Astrocyte of the spinal cord (primary cell): ENCODE measurements around the gene LIX1.
"Not testable (repeated sequence)": the region's sequence is repeated elsewhere in the genome, so short reads cannot be mapped to it uniquely, and the experiment has no call there.

Experiments
- DNase-seq: peaks from one replicate; pipeline ENCODE4 v3.0.0; 2011; ENCODE audit warnings: low read depth, low spot score
- H3K4me3 ChIP-seq: 2 replicates; pipeline ENCODE4 v1.5.1; 2011; ENCODE audit warnings: low read depth, mild to moderate bottlenecking, low read length, moderate library complexity
- CTCF ChIP-seq: IDR thresholded peaks from 2 replicates; pipeline ENCODE4 v1.5.1; 2012; ENCODE audit warnings: low read depth, mild to moderate bottlenecking, low read length, inconsistent platforms
- in situ Hi-C: cut with HindIII; loops from 2 replicates; pipeline ENCODE4 v1.10.0; 2017; ENCODE audit warnings: low sequenced_read_pairs

The LIX1 gene

GRCh38 chr5:97087138-97087537 is 55.3 kb downstream of the LIX1 start:
- no peak for TF ChIP-seq CTCF
- H3K4me3 ChIP-seq, result no peak overlapping the region
- in situ Hi-C loops, result no loop called here
- DNase-seq, result no peak

- in situ Hi-C loops, result no loop called here
- no peak overlapping the region for H3K4me3 ChIP-seq
- TF ChIP-seq CTCF, result no peak
- DNase-seq, result no peak
These were observed 56.8 kb downstream of the LIX1 start for GRCh38 chr5:97085459-97086181.

- H3K4me3 ChIP-seq, DNase-seq, in situ Hi-C loops: not testable (repeated sequence)
These were observed 57.5 kb downstream of the LIX1 start for GRCh38 chr5:97084782-97085458.

- no peak for DNase-seq
- no peak for TF ChIP-seq CTCF
- H3K4me3 ChIP-seq, result no peak overlapping the region
- in situ Hi-C loops, result no loop called here
These were observed 63.3 kb downstream of the LIX1 start for GRCh38 chr5:97078958-97079743.

GRCh38 chr5:97077246-97077645 is 65.2 kb downstream of the LIX1 start:
- no peak for DNase-seq
- in situ Hi-C loops, result no loop called here
- TF ChIP-seq CTCF, result no peak
- no peak overlapping the region for H3K4me3 ChIP-seq

- H3K4me3 ChIP-seq, result no peak overlapping the region
- no peak for TF ChIP-seq CTCF
- no peak for DNase-seq
- in situ Hi-C loops, result no loop called here
These were observed 66.3 kb downstream of the LIX1 start for GRCh38 chr5:97076098-97076497.

GRCh38 chr5:97075649-97076048 is 66.8 kb downstream of the LIX1 start:
- no peak for DNase-seq
- in situ Hi-C loops, result no loop called here
- TF ChIP-seq CTCF, result no peak

More at GRCh38 chr5:97075649-97076048, 66.8 kb downstream of the LIX1 start:
- H3K4me3 ChIP-seq, result no peak overlapping the region
